ENCODE data around the gene ACSL3. TPM values are rescaled to one million over a fixed set of nuclear protein-coding genes. Genes with fewer than 3 reads are reported as not detected.
A peak's percentile ranks its signal among the peaks of the same experiment; 100 is the strongest.
"Not testable (repeated sequence)": the region's sequence is repeated elsewhere in the genome, so short reads cannot be mapped to it uniquely, and the experiment has no call there.

The ACSL3 gene
- total RNA-seq, 1 donor from 2014 or later, result 48.9 TPM

DNA sequence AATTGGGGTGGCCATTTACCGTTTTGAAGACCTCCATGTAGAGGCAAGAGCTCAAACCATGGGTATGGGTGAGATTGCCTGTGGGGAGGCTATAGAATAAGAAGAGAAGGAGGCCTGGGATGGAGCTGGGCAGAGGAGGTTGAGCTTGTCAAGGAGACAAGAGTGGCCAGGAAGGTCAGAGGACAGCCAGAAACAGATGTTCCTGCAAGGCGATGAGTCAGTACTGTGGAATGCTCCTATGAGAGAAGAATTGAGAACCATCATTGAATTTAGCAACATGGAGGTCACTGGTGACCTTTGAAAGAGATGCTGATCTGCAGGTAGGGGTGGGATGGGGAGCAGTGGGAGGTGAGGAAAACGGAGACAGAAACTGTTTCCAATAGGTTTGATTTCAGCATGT is 3.5 kb downstream of the ACSL3 start:
- TF ChIP-seq CTCF (IDR thresholded peaks at IDR 0.05), result no peak
- Histone ChIP-seq H3K4me1 (peaks cover 5 to 52% of the 10 kb centered on the region in 2 donors), H3K27ac (no peak overlapping the region), H3K9me3 (no peaks in the 10 kb centered on the region), H3K4me3 (peak overlapping the region in 1 of 2 donors; percentile 2), H3K27me3 (no peaks in the 10 kb centered on the region), H3K36me3 (no peaks in the 10 kb centered on the region)
- intact Hi-C loops (cut with DNase I), result loop anchor here (5.0 kb wide), 1 partner anchor 72 kb away; no protein-coding TSS in a partner anchor
- DNase-seq (ENCODE audit: low spot score in 2 of 2), result no peak

DNA sequence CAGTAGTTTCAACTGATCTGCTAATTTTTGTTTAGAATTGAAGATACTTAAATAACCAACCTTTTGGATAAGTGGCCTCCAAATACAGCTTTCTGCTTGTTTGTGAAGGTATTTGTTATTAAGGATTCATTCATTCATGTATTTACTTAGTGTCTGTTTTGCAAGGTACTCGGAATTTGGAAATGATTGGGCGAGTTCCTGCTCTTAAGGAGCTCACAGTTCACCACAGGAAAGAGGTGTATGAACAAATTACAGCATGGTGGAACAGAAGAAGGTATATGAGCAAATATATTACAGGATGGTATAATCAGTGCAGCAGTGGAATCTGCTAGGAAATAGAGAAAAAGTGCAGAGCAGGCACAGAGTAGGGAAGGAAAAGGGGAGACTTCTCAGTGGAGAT is 4.5 kb downstream of the ACSL3 start:
- no peak for TF ChIP-seq CTCF (IDR thresholded peaks at IDR 0.05)
- Histone ChIP-seq H3K27ac (no peak overlapping the region), H3K27me3 (no peaks in the 10 kb centered on the region), H3K4me1 (peaks cover 5 to 54% of the 10 kb centered on the region in 2 donors), H3K36me3 (no peaks in the 10 kb centered on the region), H3K4me3 (no peak overlapping the region), H3K9me3 (no peaks in the 10 kb centered on the region)
- no peak for DNase-seq (ENCODE audit: low spot score in 2 of 2)
- intact Hi-C loops (cut with DNase I), result no loop called here

GRCh38 chr2:222866358-222866960 is 5.6 kb downstream of the ACSL3 start:
- no peak for TF ChIP-seq CTCF (IDR thresholded peaks at IDR 0.05)
- no peaks in the 10 kb centered on the region for H3K9me3 ChIP-seq
- DNase-seq (ENCODE audit: low spot score in 2 of 2), result no peak
- H3K27ac ChIP-seq, result no peak overlapping the region
- no peak overlapping the region for H3K4me3 ChIP-seq
- no peaks in the 10 kb centered on the region for H3K36me3 ChIP-seq
- H3K4me1 ChIP-seq, result peaks cover 5 to 62% of the 10 kb centered on the region in 2 donors
- no peaks in the 10 kb centered on the region for H3K27me3 ChIP-seq
- intact Hi-C loops (cut with DNase I), result no loop called here

GRCh38 chr2:222868560-222869251 is 7.9 kb downstream of the ACSL3 start:
- H3K4me3 ChIP-seq; H3K36me3 ChIP-seq; intact Hi-C loops (cut with DNase I); H3K27me3 ChIP-seq; H3K9me3 ChIP-seq; H3K27ac ChIP-seq; DNase-seq (ENCODE audit: low spot score in 2 of 2): not testable (repeated sequence)
- peaks cover 5 to 58% of the 10 kb centered on the region in 2 donors for H3K4me1 ChIP-seq

- Histone ChIP-seq H3K4me1 (peaks cover 5 to 53% of the 10 kb centered on the region in 2 donors), H3K36me3 (no peaks in the 10 kb centered on the region), H3K4me3 (no peak overlapping the region), H3K9me3 (no peaks in the 10 kb centered on the region), H3K27me3 (no peaks in the 10 kb centered on the region), H3K27ac (no peak overlapping the region)
- intact Hi-C loops (cut with DNase I), result no loop called here
- DNase-seq (ENCODE audit: low spot score in 2 of 2), result no peak
- no peak for TF ChIP-seq CTCF (IDR thresholded peaks at IDR 0.05)
Measured at GRCh38 chr2:222869252-222869560, 8.4 kb downstream of the ACSL3 start.

DNA sequence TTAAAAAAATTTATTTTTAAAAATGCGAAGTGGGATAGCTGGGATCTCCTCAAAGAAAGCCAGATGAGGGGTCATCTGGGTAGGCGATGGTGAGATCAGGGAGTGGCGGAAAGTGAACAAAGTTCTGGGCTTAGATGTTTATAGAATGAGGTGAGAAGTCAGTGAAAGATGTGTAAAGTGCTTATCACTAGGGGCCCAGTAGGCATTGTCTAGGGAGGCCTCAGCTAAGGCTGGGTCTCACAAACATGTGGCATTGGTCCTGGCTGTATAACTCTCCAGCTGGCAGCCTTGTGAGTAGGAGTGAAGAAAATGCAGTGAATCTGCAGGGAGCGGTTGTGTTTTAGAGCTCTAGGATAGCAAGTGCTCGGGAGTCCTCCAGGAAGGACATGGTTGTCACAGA is 10.5 kb downstream of the ACSL3 start:
- intact Hi-C loops (cut with DNase I), result no loop called here
- TF ChIP-seq CTCF (IDR thresholded peaks at IDR 0.05), result no peak
- peaks cover 5 to 36% of the 10 kb centered on the region in 2 donors for H3K4me1 ChIP-seq
- H3K27ac ChIP-seq, result no peak overlapping the region
- no peaks in the 10 kb centered on the region for H3K27me3 ChIP-seq
- H3K9me3 ChIP-seq, result no peaks in the 10 kb centered on the region
- DNase-seq (ENCODE audit: low spot score in 2 of 2), result no peak
- no peaks in the 10 kb centered on the region for H3K36me3 ChIP-seq
- H3K4me3 ChIP-seq, result no peak overlapping the region

All from ascending aorta (tissue), 2 donors.